ENCODE measurements around the gene ADGRD1.
"Not testable (repeated sequence)": the region's sequence is repeated elsewhere in the genome, so short reads cannot be mapped to it uniquely, and the experiment has no call there.

Gene ADGRD1

DNA sequence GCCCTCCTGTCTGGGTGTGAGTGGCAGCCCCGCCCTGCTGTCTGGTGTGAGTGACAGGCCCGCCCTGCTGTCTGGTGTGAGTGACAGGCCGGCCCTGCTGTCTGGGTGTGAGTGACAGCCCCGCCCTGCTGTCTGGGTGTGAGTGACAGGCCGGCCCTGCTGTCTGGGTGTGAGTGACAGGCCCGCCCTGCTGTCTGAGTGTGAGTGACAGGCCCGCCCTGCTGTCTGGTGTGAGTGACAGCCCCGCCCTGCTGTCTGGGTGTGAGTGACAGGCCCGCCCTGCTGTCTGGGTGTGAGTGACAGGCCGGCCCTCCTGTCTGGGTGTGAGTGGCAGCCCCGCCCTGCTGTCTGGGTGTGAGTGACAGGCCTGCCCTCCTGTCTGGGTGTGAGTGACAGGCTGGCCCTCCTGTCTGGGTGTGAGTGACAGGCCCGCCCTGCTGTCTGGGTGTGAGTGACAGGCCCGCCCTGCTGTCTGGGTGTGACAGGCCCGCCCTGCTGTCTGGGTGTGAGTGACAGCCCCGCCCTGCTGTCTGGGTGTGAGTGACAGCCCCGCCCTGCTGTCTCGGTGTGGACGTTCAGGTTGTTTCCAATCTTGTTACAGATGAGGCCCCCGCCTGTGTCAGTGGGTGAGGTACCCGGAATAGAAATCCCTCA is 175.4 kb downstream of the ADGRD1 start:
- H3K4me1 ChIP-seq (ENCODE audit: control insufficient read depth in 1 of 2, insufficient read depth in 2 of 2, low read length in 2 of 2); H4K12ac ChIP-seq (ENCODE audit: low read depth, low read length); H4K8ac ChIP-seq (ENCODE audit: low read depth, low read length); H3K9me3 ChIP-seq (ENCODE audit: insufficient read depth, low read depth, low read length); H3K27ac ChIP-seq (ENCODE audit: low read depth, low read length); H4K91ac ChIP-seq (ENCODE audit: low read depth, low read length); H3K23ac ChIP-seq (ENCODE audit: low read length); DNase-seq; H3K18ac ChIP-seq (ENCODE audit: low read length); H2AK5ac ChIP-seq (ENCODE audit: low read length); H2BK12ac ChIP-seq (ENCODE audit: low read length); H2BK5ac ChIP-seq (ENCODE audit: low read depth, low read length, poor library complexity); H3K27me3 ChIP-seq (ENCODE audit: insufficient read depth, low read length); H3K4me2 ChIP-seq (ENCODE audit: low read length); H2AFZ ChIP-seq (ENCODE audit: insufficient read depth, low read length, poor library complexity); H3K4ac ChIP-seq (ENCODE audit: low read depth, low read length); H3K9ac ChIP-seq (ENCODE audit: low read length); H3K36me3 ChIP-seq (ENCODE audit: control insufficient read depth in 1 of 2, insufficient read depth in 2 of 2, low read length in 2 of 2); H2BK120ac ChIP-seq (ENCODE audit: insufficient read depth, low read length, poor library complexity); H3K79me2 ChIP-seq (ENCODE audit: control insufficient read depth, insufficient read depth, low read length, poor library complexity); H3K4me3 ChIP-seq (ENCODE audit: low read depth, low read length); H3K14ac ChIP-seq (ENCODE audit: low read length); H3K79me1 ChIP-seq (ENCODE audit: low read length): not testable (repeated sequence)
- no CpG with 5 or more reads among the region's 20 CpGs for WGBS (ENCODE audit: extremely low coverage, insufficient coverage, insufficient read length)

DNA sequence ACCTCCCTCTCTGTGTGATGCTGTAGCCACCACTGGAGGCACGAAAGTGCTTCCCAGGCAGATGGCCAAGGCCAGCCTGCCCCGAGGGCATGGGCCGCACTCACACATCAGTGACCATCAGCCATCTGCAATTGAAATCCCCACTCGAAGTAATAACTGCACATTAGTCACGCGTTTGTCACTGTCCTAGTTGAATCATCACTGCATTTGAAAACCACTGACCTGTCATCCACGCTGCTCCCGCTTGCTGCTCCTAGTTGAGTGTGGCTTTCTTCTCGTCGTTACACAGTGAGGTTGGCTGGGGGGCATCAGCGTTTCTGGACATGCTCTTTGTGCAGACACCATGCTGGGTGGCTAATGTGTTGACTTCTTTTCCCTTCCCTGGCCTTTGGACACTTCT is 176.1 kb downstream of the ADGRD1 start:
- Histone ChIP-seq H3K27me3 (ENCODE audit: insufficient read depth, low read length) (no peaks in the 10 kb centered on the region), H3K36me3 (ENCODE audit: control insufficient read depth in 1 of 2, insufficient read depth in 2 of 2, low read length in 2 of 2) (no peaks in the 10 kb centered on the region), H2AFZ (ENCODE audit: insufficient read depth, low read length, poor library complexity) (no peak overlapping the region), H2BK5ac (ENCODE audit: low read depth, low read length, poor library complexity) (no peak overlapping the region), H3K4me3 (ENCODE audit: low read depth, low read length) (no peak overlapping the region), H3K4ac (ENCODE audit: low read depth, low read length) (no peak overlapping the region), H3K4me2 (ENCODE audit: low read length) (no peak overlapping the region), H4K91ac (ENCODE audit: low read depth, low read length) (no peak overlapping the region), H2BK120ac (ENCODE audit: insufficient read depth, low read length, poor library complexity) (no peak overlapping the region), H3K23ac (ENCODE audit: low read length) (no peak overlapping the region), H3K4me1 (ENCODE audit: control insufficient read depth in 1 of 2, insufficient read depth in 2 of 2, low read length in 2 of 2) (no peaks in the 10 kb centered on the region), H2AK5ac (ENCODE audit: low read length) (no peak overlapping the region), H3K9ac (ENCODE audit: low read length) (no peak overlapping the region), H3K27ac (ENCODE audit: low read depth, low read length) (no peak overlapping the region), H4K8ac (ENCODE audit: low read depth, low read length) (no peak overlapping the region), H2BK12ac (ENCODE audit: low read length) (no peak overlapping the region), H3K79me2 (ENCODE audit: control insufficient read depth, insufficient read depth, low read length, poor library complexity) (no peaks in the 10 kb centered on the region), H3K79me1 (ENCODE audit: low read length) (no peaks in the 10 kb centered on the region), H3K18ac (ENCODE audit: low read length) (no peak overlapping the region), H4K12ac (ENCODE audit: low read depth, low read length) (no peak overlapping the region), H3K14ac (ENCODE audit: low read length) (no peak overlapping the region), H3K9me3 (ENCODE audit: insufficient read depth, low read depth, low read length) (peaks cover 4% of the 10 kb centered on the region)
- DNase-seq, result peak; percentile 15 to 54
- no CpG with 5 or more reads among the region's 11 CpGs for WGBS (ENCODE audit: extremely low coverage, insufficient coverage, insufficient read length)

DNA sequence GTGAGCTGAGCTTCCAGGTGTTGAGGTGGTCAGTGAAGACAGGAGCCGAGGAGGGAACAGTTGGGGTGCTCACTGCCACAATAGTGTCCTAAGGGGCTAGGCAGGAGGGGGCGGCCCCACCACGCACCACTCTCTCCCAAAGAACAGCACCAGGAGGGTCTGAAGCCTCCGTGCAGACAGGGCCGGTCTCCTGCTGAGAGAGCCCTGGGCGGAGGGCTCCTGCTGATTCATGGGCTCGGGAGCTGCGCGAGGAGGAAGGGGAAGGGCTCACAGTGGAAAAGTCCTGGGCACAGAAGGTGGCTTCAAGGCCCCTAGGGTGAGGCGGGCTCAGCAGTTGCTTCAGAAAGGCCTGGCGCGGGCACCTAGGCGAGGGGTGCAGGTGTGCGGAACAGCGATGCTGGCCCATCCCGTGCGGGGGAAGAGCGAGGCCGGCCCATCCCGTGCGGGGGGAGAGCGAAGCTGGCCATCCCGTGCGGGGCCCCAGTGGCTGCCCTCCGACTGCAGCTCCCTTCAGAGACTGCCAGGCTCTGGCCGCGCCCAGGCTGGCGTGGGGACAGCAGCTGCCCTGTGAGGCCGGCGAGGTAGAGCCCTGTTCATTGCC is 176.7 kb downstream of the ADGRD1 start:
- Histone ChIP-seq H4K91ac (ENCODE audit: low read depth, low read length) (no peak overlapping the region), H3K23ac (ENCODE audit: low read length) (no peak overlapping the region), H3K4me1 (ENCODE audit: control insufficient read depth in 1 of 2, insufficient read depth in 2 of 2, low read length in 2 of 2) (no peaks in the 10 kb centered on the region), H4K12ac (ENCODE audit: low read depth, low read length) (no peak overlapping the region), H2BK120ac (ENCODE audit: insufficient read depth, low read length, poor library complexity) (no peak overlapping the region), H3K27ac (ENCODE audit: low read depth, low read length) (no peak overlapping the region), H3K14ac (ENCODE audit: low read length) (no peak overlapping the region), H3K18ac (ENCODE audit: low read length) (no peak overlapping the region), H3K4me2 (ENCODE audit: low read length) (no peak overlapping the region), H3K9me3 (ENCODE audit: insufficient read depth, low read depth, low read length) (peaks cover 4% of the 10 kb centered on the region), H3K4ac (ENCODE audit: low read depth, low read length) (no peak overlapping the region), H3K4me3 (ENCODE audit: low read depth, low read length) (no peak overlapping the region), H3K27me3 (ENCODE audit: insufficient read depth, low read length) (no peaks in the 10 kb centered on the region), H2AK5ac (ENCODE audit: low read length) (no peak overlapping the region), H2AFZ (ENCODE audit: insufficient read depth, low read length, poor library complexity) (no peak overlapping the region), H3K79me2 (ENCODE audit: control insufficient read depth, insufficient read depth, low read length, poor library complexity) (no peaks in the 10 kb centered on the region), H3K79me1 (ENCODE audit: low read length) (no peaks in the 10 kb centered on the region), H4K8ac (ENCODE audit: low read depth, low read length) (no peak overlapping the region), H3K36me3 (ENCODE audit: control insufficient read depth in 1 of 2, insufficient read depth in 2 of 2, low read length in 2 of 2) (no peaks in the 10 kb centered on the region), H3K9ac (ENCODE audit: low read length) (no peak overlapping the region), H2BK5ac (ENCODE audit: low read depth, low read length, poor library complexity) (no peak overlapping the region), H2BK12ac (ENCODE audit: low read length) (no peak overlapping the region)
- no CpG with 5 or more reads among the region's 30 CpGs for WGBS (ENCODE audit: extremely low coverage, insufficient coverage, insufficient read length)
- no peak for DNase-seq

DNA sequence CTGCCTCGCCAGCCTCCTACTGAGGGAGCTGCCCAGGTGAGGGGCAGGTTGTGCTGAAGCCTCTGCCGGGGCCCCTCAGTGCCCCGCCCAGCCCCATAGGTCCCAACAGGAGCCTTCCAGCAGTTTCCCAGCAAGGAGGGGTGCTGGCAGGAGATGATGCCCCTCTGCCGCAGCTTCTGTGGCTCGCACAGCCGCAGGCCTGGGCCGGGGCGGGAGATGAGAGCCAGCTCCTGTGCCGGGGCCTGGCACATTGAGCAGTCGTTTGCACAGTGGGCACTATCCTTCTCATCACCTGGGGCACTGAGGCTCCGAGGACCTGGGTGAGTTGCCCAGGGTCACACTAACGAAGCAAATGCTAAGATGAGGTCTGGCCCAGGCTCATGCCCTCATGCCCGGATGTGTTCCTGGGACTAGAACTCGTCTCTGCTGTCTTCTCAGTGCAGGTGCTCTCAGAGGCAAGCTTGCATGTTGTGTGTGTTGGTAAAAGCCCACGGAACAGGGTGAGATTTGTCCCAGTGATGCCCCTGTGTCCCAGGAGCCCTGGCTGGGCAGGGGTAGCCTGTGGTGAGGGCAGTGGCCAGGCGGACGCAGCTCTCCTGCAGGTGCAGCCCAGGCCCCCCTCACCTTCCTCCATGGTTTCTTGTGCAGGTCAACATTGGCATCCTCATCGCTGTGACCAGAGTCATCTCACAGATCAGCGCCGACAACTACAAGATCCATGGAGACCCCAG is 177.5 kb downstream of the ADGRD1 start:
- Histone ChIP-seq H4K8ac (ENCODE audit: low read depth, low read length) (no peak overlapping the region), H4K12ac (ENCODE audit: low read depth, low read length) (no peak overlapping the region), H3K36me3 (ENCODE audit: control insufficient read depth in 1 of 2, insufficient read depth in 2 of 2, low read length in 2 of 2) (no peaks in the 10 kb centered on the region), H4K91ac (ENCODE audit: low read depth, low read length) (no peak overlapping the region), H3K4me1 (ENCODE audit: control insufficient read depth in 1 of 2, insufficient read depth in 2 of 2, low read length in 2 of 2) (no peaks in the 10 kb centered on the region), H3K79me2 (ENCODE audit: control insufficient read depth, insufficient read depth, low read length, poor library complexity) (no peaks in the 10 kb centered on the region), H3K4me3 (ENCODE audit: low read depth, low read length) (no peak overlapping the region), H2AFZ (ENCODE audit: insufficient read depth, low read length, poor library complexity) (no peak overlapping the region), H2BK12ac (ENCODE audit: low read length) (no peak overlapping the region), H3K79me1 (ENCODE audit: low read length) (no peaks in the 10 kb centered on the region), H2BK5ac (ENCODE audit: low read depth, low read length, poor library complexity) (no peak overlapping the region), H3K23ac (ENCODE audit: low read length) (no peak overlapping the region), H2AK5ac (ENCODE audit: low read length) (no peak overlapping the region), H3K18ac (ENCODE audit: low read length) (no peak overlapping the region), H3K4ac (ENCODE audit: low read depth, low read length) (no peak overlapping the region), H3K27ac (ENCODE audit: low read depth, low read length) (no peak overlapping the region), H3K9ac (ENCODE audit: low read length) (no peak overlapping the region), H3K9me3 (ENCODE audit: insufficient read depth, low read depth, low read length) (peaks cover 4% of the 10 kb centered on the region), H3K27me3 (ENCODE audit: insufficient read depth, low read length) (no peaks in the 10 kb centered on the region), H3K4me2 (ENCODE audit: low read length) (no peak overlapping the region), H3K14ac (ENCODE audit: low read length) (no peak overlapping the region), H2BK120ac (ENCODE audit: insufficient read depth, low read length, poor library complexity) (no peak overlapping the region)
- no peak for DNase-seq
- no CpG with 5 or more reads among the region's 20 CpGs for WGBS (ENCODE audit: extremely low coverage, insufficient coverage, insufficient read length)

Data from trophoblast cell (in vitro differentiated cells and primary cell).